Activated B cell treated with CpG ODN at 0.5 μM for 24 hours (primary cell): Measurements from ENCODE around the gene MRC2. TPM values are rescaled to one million over a fixed set of nuclear protein-coding genes. Genes with fewer than 3 reads are reported as not detected.

ENCODE experiments used
- ATAC-seq: fragments of 200-7000 bp; cut with Tn5 transposase; one replicate; pipeline ENCODE4 v1.10.0; 2021; ENCODE audit warnings: low read depth, mild to moderate bottlenecking, moderate library complexity
- CTCF ChIA-PET: fragments of 350-600 bp; sonication (Branson Sonifier 250); formaldehyde crosslinking; loops from one replicate; lab custom pipeline; 2021; ENCODE audit warnings: antibody characterized with exemption; lab: Charles Lee
- POLR2A ChIA-PET: fragments of 350-600 bp; sonication (Branson Sonifier 250); formaldehyde crosslinking; loops from one replicate; lab custom pipeline; 2021; ENCODE audit warnings: antibody characterized with exemption; lab: Charles Lee
- DNase-seq: peaks from one replicate; pipeline ENCODE4 v3.0.0; 2022
- H3K27ac Mint-ChIP-seq: one replicate; pipeline ENCODE4 v1.8.0; 2020; ENCODE audit warnings: mixed read lengths
- H3K27me3 Mint-ChIP-seq: one replicate; pipeline ENCODE4 v1.8.0; 2021; ENCODE audit warnings: mixed read lengths
- H3K36me3 Mint-ChIP-seq: one replicate; pipeline ENCODE4 v1.8.0; 2021; ENCODE audit warnings: low read depth, mixed read lengths
- H3K4me1 Mint-ChIP-seq: one replicate; pipeline ENCODE4 v1.8.0; 2021; ENCODE audit warnings: mixed read lengths
- H3K4me3 Mint-ChIP-seq: one replicate; pipeline ENCODE4 v1.8.0; 2020; ENCODE audit warnings: mild to moderate bottlenecking, mixed read lengths
- H3K9me3 Mint-ChIP-seq: one replicate; pipeline ENCODE4 v1.8.0; 2020; ENCODE audit warnings: mixed read lengths
- intact Hi-C: fragments of 100-400 bp; cut with micrococcal nuclease; formaldehyde crosslinking; loops from one replicate; pipeline ENCODE4 v1.15.1; 2024
- total RNA-seq: library from RNA; stranded (reverse); gene quantifications from 2 replicates; pipeline ENCODE4 v1.2.3, GENCODE V29; 2022
- TF ChIP-seq, protein P1 (sequence below): fragments of 200-600 bp; IDR thresholded peaks from one replicate; pipeline ENCODE4 v1.8.0; 2022; ENCODE audit warnings: antibody characterized with exemption, mild to moderate bottlenecking

The MRC2 gene
- total RNA-seq, 1 donor from 2014 or later, result 0.11 TPM

DNA sequence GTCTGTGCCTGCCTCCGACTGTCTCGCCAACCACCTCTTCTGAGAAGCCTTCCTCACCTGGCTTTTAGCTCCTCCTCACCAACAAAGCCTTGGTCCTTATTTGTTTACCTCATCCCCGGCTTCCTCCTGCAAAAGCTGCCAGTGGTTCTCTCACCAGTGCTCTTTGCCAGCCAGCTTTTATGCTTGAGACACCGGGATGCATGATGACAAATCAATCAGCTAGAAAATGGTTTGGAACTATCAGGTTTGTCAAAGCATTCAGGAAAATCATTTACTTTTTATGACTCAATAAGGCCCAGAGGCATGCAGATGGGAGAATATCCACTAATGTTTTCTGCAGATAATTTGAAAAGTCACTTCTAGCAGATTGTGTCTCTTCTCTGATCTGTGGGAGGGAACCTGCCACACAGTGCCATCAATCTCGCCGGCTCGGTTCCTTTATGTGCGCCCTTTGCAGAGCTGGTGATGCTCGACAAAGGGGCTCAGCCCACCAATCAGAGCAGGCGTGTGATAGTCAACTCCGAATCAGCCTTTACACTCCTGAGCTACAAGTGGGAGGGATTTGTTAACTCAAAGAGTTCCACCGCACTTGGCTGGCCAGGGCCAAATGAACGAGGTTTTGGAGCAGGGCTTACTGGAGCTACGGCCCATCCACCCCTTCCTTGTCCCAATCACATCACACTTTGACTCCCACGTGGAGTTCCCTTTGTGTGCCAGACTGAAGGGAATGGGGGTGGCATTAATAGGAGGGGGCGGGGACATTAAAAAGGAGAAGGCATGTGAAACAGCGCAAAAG is 85.8 kb downstream of the MRC2 start:
- ChIA-PET POLR2A (no interaction called here), CTCF (no interaction called here)
- H3K36me3 Mint-ChIP-seq, result no peaks in the 10 kb centered on the region
- H3K9me3 Mint-ChIP-seq, result no peaks in the 10 kb centered on the region
- ATAC-seq (no peak), DNase-seq (no peak)
- intact Hi-C loops, result no loop called here
- no peak overlapping the region for H3K27ac Mint-ChIP-seq
- no peak overlapping the region for H3K4me3 Mint-ChIP-seq
- TF ChIP-seq, protein P1, sequence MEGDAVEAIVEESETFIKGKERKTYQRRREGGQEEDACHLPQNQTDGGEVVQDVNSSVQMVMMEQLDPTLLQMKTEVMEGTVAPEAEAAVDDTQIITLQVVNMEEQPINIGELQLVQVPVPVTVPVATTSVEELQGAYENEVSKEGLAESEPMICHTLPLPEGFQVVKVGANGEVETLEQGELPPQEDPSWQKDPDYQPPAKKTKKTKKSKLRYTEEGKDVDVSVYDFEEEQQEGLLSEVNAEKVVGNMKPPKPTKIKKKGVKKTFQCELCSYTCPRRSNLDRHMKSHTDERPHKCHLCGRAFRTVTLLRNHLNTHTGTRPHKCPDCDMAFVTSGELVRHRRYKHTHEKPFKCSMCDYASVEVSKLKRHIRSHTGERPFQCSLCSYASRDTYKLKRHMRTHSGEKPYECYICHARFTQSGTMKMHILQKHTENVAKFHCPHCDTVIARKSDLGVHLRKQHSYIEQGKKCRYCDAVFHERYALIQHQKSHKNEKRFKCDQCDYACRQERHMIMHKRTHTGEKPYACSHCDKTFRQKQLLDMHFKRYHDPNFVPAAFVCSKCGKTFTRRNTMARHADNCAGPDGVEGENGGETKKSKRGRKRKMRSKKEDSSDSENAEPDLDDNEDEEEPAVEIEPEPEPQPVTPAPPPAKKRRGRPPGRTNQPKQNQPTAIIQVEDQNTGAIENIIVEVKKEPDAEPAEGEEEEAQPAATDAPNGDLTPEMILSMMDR, result no peak
- no peaks in the 10 kb centered on the region for H3K27me3 Mint-ChIP-seq
- no peaks in the 10 kb centered on the region for H3K4me1 Mint-ChIP-seq

DNA sequence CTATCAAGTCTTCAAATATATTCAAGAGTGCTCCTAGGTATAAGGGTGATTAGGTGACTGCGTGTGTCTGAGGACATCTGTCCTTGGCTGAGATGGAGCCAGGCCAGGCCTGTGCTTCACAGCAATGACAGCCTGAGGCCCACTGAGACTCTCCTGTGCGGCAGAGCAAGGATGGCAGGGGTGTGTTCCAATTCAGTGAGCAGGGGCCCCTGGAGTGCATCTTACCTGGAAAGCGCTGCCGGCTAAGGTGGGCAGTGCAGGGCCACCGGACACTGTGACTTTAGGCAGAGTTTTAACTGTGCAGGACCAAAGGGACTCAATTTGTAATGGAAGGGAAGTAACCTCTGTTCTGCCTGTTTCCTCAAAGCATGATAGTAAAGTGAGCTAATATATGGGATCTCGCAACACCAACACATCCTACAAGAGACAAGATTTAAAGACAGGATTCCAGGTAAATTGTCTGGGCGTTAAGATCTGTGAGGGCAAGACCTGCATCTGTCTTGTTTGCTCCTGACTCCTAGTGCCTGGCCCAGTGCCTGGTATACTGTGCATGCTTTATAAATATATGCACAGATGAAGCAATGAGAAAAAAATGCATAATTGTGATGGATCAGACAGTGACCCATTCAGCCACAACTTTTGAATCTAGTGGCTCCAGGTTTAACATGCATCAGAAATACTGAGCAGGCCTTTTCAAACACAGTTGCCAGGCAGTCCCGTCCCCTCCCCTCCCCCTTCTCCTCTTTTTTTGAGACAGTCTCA is 86.7 kb downstream of the MRC2 start:
- Mint-ChIP-seq H3K4me3 (no peak overlapping the region), H3K36me3 (no peaks in the 10 kb centered on the region), H3K4me1 (peaks cover 5% of the 10 kb centered on the region), H3K27ac (no peak overlapping the region), H3K27me3 (no peaks in the 10 kb centered on the region), H3K9me3 (no peaks in the 10 kb centered on the region)
- ATAC-seq (no peak), DNase-seq (no peak)
- intact Hi-C loops, result no loop called here
- POLR2A ChIA-PET, result no interaction called here
- TF ChIP-seq, protein P1, result no peak
- CTCF ChIA-PET, result no interaction called here

- TF ChIP-seq, protein P1, result no peak
- ChIA-PET POLR2A (no interaction called here), CTCF (no interaction called here)
- H3K4me3 Mint-ChIP-seq, result no peak overlapping the region
- DNase-seq (no peak), ATAC-seq (no peak)
- no peak overlapping the region for H3K27ac Mint-ChIP-seq
- H3K9me3 Mint-ChIP-seq, result no peaks in the 10 kb centered on the region
- intact Hi-C loops, result no loop called here
- peaks cover 19% of the 10 kb centered on the region for H3K4me1 Mint-ChIP-seq
- peaks cover 2% of the 10 kb centered on the region for H3K27me3 Mint-ChIP-seq
- no peaks in the 10 kb centered on the region for H3K36me3 Mint-ChIP-seq
Observed at GRCh38 chr17:62715882-62716390, 88.5 kb downstream of the MRC2 start.

DNA sequence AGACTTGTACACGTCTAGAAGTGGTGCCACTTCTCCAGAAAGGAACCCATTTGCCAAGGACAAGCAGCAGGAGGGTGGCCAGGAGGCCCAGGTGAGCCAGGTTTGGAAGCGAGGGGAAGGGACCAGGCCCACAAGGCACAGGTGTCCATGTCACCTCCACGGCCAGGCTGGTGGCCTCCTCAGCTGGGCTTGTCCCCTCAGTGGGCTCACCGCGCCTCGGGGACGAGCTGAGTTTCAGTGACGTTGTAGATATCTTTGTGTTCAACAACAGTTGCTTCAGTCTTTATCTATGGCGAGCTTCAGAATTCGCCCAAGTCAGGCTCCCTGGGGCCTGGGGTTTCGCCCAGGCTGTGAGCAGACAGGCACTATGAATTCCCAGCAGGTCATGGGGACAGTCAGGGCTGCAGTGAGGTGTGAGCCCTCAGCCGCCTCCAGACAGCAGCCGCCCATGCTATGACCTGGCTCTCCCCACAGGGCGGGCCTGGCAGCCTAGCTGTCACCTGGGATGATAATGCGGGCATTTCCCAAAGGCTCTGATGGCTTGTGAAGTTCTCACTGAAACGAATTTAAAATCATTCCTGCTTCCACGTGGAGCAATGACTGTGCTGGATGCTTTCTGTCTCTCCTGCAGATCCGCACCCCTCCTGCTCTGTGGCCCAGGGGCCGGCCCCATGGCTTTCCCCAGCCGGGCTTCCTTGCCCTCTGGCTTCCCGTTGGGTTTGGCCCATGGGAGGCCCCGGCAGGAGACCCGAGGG is 89.5 kb downstream of the MRC2 start:
- ChIA-PET POLR2A (no interaction called here), CTCF (interaction anchor here (0.6 kb wide), 1 partner anchor 183 kb away, joined by 3 read pairs; no protein-coding TSS in a partner anchor)
- ATAC-seq, result no peak
- H3K36me3 Mint-ChIP-seq, result no peaks in the 10 kb centered on the region
- H3K9me3 Mint-ChIP-seq, result no peaks in the 10 kb centered on the region
- no peak overlapping the region for H3K4me3 Mint-ChIP-seq
- TF ChIP-seq, protein P1, result no peak
- H3K27ac Mint-ChIP-seq, result no peak overlapping the region
- H3K27me3 Mint-ChIP-seq, result peaks cover 2% of the 10 kb centered on the region
- no peak for DNase-seq
- H3K4me1 Mint-ChIP-seq, result peaks cover 28% of the 10 kb centered on the region
- intact Hi-C loops, result no loop called here

DNA sequence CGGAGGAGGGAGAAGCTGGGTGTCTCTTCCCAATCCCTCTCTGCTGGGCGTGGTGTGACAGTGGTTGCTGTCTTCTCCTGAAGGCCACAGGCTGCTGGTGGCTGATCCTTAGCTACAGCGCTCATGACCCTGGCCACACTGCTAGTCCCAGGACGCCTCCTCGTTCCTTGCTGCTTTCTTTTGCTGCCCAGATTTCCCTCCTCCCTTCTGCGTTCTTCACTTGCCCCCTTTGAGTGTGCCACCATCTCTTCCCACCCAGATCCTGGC is 90.1 kb downstream of the MRC2 start:
- intact Hi-C loops, result no loop called here
- Mint-ChIP-seq H3K4me1 (peaks cover 28% of the 10 kb centered on the region), H3K4me3 (no peak overlapping the region), H3K27me3 (peaks cover 2% of the 10 kb centered on the region), H3K9me3 (no peaks in the 10 kb centered on the region), H3K36me3 (no peaks in the 10 kb centered on the region), H3K27ac (no peak overlapping the region)
- POLR2A ChIA-PET, result no interaction called here
- CTCF ChIA-PET, result no interaction called here
- no peak for ATAC-seq
- DNase-seq, result no peak
- TF ChIP-seq, protein P1, result no peak
